ENCODE data around the gene SNX25. TPM values are rescaled to one million over a fixed set of nuclear protein-coding genes. Genes with fewer than 3 reads are reported as not detected.

Gene SNX25
- polyA plus RNA-seq, 1 experiment, result 12.6 TPM

GRCh38 chr4:185270037-185270436 lies 60.6 kb downstream of the SNX25 start:
- no peak for TF ChIP-seq CTCF (IDR thresholded peaks at IDR 0.05; ENCODE audit: low read depth, low read length)
- no peak overlapping the region for H3K4me3 ChIP-seq (ENCODE audit: low read depth, low read length)
- DNase-seq (ENCODE audit: low read depth, low spot score), result no peak
- no peaks in the 10 kb centered on the region for H3K9me3 ChIP-seq (ENCODE audit: control insufficient read depth, insufficient read depth, low read length)
- ChIA-PET POLR2A (no interaction called here), CTCF (interaction anchor here (0.6 kb wide), 1 partner anchor 21 kb away, joined by 3 read pairs; no protein-coding TSS in a partner anchor)
- no peak overlapping the region for H3K27ac ChIP-seq (ENCODE audit: low read depth, low read length)
- no peaks in the 10 kb centered on the region for H3K27me3 ChIP-seq (ENCODE audit: control insufficient read depth, insufficient read depth, low read length)

- TF ChIP-seq CTCF (IDR thresholded peaks at IDR 0.05; ENCODE audit: low read depth, low read length), result no peak
- POLR2A ChIA-PET, result no interaction called here
- CTCF ChIA-PET, result no interaction called here
Observed at GRCh38 chr4:185270885-185271284, 61.5 kb downstream of the SNX25 start.

GRCh38 chr4:185272245-185272644 lies 62.8 kb downstream of the SNX25 start:
- POLR2A ChIA-PET, result no interaction called here
- DNase-seq (ENCODE audit: low read depth, low spot score), result no peak
- Histone ChIP-seq H3K4me3 (ENCODE audit: low read depth, low read length) (no peak overlapping the region), H3K27ac (ENCODE audit: low read depth, low read length) (no peak overlapping the region), H3K9me3 (ENCODE audit: control insufficient read depth, insufficient read depth, low read length) (no peaks in the 10 kb centered on the region), H3K27me3 (ENCODE audit: control insufficient read depth, insufficient read depth, low read length) (no peaks in the 10 kb centered on the region)
- TF ChIP-seq CTCF (IDR thresholded peaks at IDR 0.05; ENCODE audit: low read depth, low read length), result no peak
- CTCF ChIA-PET, result no interaction called here

More at GRCh38 chr4:185270885-185271284, 61.5 kb downstream of the SNX25 start:
- Histone ChIP-seq H3K27ac (ENCODE audit: low read depth, low read length) (no peak overlapping the region), H3K9me3 (ENCODE audit: control insufficient read depth, insufficient read depth, low read length) (no peaks in the 10 kb centered on the region), H3K4me3 (ENCODE audit: low read depth, low read length) (no peak overlapping the region), H3K27me3 (ENCODE audit: control insufficient read depth, insufficient read depth, low read length) (no peaks in the 10 kb centered on the region)
- no peak for DNase-seq (ENCODE audit: low read depth, low spot score)

GRCh38 chr4:185275501-185275900 lies 66.1 kb downstream of the SNX25 start:
- H3K4me3 ChIP-seq (ENCODE audit: low read depth, low read length), result no peak overlapping the region
- TF ChIP-seq CTCF (IDR thresholded peaks at IDR 0.05; ENCODE audit: low read depth, low read length), result no peak
- H3K27me3 ChIP-seq (ENCODE audit: control insufficient read depth, insufficient read depth, low read length), result no peaks in the 10 kb centered on the region
- H3K27ac ChIP-seq (ENCODE audit: low read depth, low read length), result no peak overlapping the region
- no peaks in the 10 kb centered on the region for H3K9me3 ChIP-seq (ENCODE audit: control insufficient read depth, insufficient read depth, low read length)
- CTCF ChIA-PET, result no interaction called here
- no peak for DNase-seq (ENCODE audit: low read depth, low spot score)
- POLR2A ChIA-PET, result no interaction called here

- no peaks in the 10 kb centered on the region for H3K27me3 ChIP-seq (ENCODE audit: control insufficient read depth, insufficient read depth, low read length)
- ChIA-PET POLR2A (no interaction called here), CTCF (no interaction called here)
- H3K9me3 ChIP-seq (ENCODE audit: control insufficient read depth, insufficient read depth, low read length), result no peaks in the 10 kb centered on the region
- no peak for TF ChIP-seq CTCF (IDR thresholded peaks at IDR 0.05; ENCODE audit: low read depth, low read length)
- no peak overlapping the region for H3K4me3 ChIP-seq (ENCODE audit: low read depth, low read length)
- DNase-seq (ENCODE audit: low read depth, low spot score), result no peak
- no peak overlapping the region for H3K27ac ChIP-seq (ENCODE audit: low read depth, low read length)
Observed at GRCh38 chr4:185276036-185276435, 66.6 kb downstream of the SNX25 start.
